IMR-90 (cell line): Measurements from ENCODE around the gene FGD3. TPM values are rescaled to one million over a fixed set of nuclear protein-coding genes. Genes with fewer than 3 reads are reported as not detected.

Source experiments
- ATAC-seq: fragments of 200-7000 bp; cut with Tn5 transposase; 2 replicates; pipeline ENCODE4 v1.9.1; 2020; ENCODE audit warnings: low read depth, mild to moderate bottlenecking, moderate library complexity
- BruUV-seq: library from RNA; stranded (reverse); fragments of 400-500 nt; replicated peaks from 2 replicates; lab custom pipeline; 2021; lab: Mats Ljungman, UMichigan
- CTCF ChIA-PET: fragments of 300-600 bp; formaldehyde crosslinking; extraction: SDS; loops from one replicate; lab custom pipeline; 2021; ENCODE audit warnings: antibody characterized with exemption; lab: Yijun Ruan, JAX
- POLR2A ChIA-PET: fragments of 300-600 bp; sonication (Branson Sonifier 250); formaldehyde crosslinking; loops from one replicate; lab custom pipeline; 2022; ENCODE audit warnings: antibody characterized with exemption; ENCODE audit not compliant: unreplicated experiment; lab: Charles Lee
- DNase-seq: peaks from one replicate; pipeline ENCODE4 v3.0.0; 2013
- H2AFZ ChIP-seq: replicated peaks from 2 replicates; pipeline ENCODE3; 2013; ENCODE audit warnings: low read length, mild to moderate bottlenecking; ENCODE audit not compliant: poor library complexity
- H2AK5ac ChIP-seq: 2 replicates; pipeline ENCODE4 v1.6.1; 2013; ENCODE audit warnings: low read depth, low read length, inconsistent platforms
- H2AK9ac ChIP-seq: replicated peaks from 2 replicates; pipeline ENCODE3; 2013; ENCODE audit warnings: mild to moderate bottlenecking, low read depth, low read length, moderate library complexity; ENCODE audit not compliant: poor library complexity
- H2BK120ac ChIP-seq: 2 replicates; pipeline ENCODE4 v1.6.1; 2013; ENCODE audit warnings: low read depth, low read length, inconsistent platforms
- H2BK15ac ChIP-seq: 3 replicates; pipeline ENCODE4 v1.6.1; 2013; ENCODE audit warnings: low read depth, low read length, inconsistent platforms
- H2BK20ac ChIP-seq: 2 replicates; pipeline ENCODE4 v1.6.1; 2013; ENCODE audit warnings: low read depth, mild to moderate bottlenecking, inconsistent platforms, low read length, moderate library complexity
- H2BK5ac ChIP-seq: 2 replicates; pipeline ENCODE4 v1.6.1; 2013; ENCODE audit warnings: mild to moderate bottlenecking, low read depth, low read length, inconsistent platforms; ENCODE audit not compliant: poor library complexity, severe bottlenecking
- H3K14ac ChIP-seq: replicated peaks from 2 replicates; pipeline ENCODE4 v1.6.1; 2013; ENCODE audit warnings: low read depth, low read length, inconsistent platforms
- H3K18ac ChIP-seq: 2 replicates; pipeline ENCODE4 v1.6.1; 2013; ENCODE audit warnings: low read depth, low read length, control low read depth
- H3K23ac ChIP-seq: 2 replicates; pipeline ENCODE4 v1.6.1; 2013; ENCODE audit warnings: low read depth, low read length, inconsistent platforms
- H3K27ac ChIP-seq: 2 replicates; pipeline ENCODE4 v1.5.1; 2013; ENCODE audit warnings: mild to moderate bottlenecking, control low read depth, low read length; ENCODE audit not compliant: insufficient read depth
- H3K27me3 ChIP-seq: 2 replicates; pipeline ENCODE4 v1.6.1; 2013; ENCODE audit warnings: low read length; ENCODE audit not compliant: control insufficient read depth, insufficient read depth
- H3K36me3 ChIP-seq: 2 replicates; pipeline ENCODE4 v1.6.1; 2013; ENCODE audit warnings: low read length, mixed read lengths; ENCODE audit not compliant: control insufficient read depth, insufficient read depth
- H3K4ac ChIP-seq: 2 replicates; pipeline ENCODE4 v1.6.1; 2013; ENCODE audit warnings: low read depth, low read length, inconsistent platforms
- H3K4me1 ChIP-seq: 2 replicates; pipeline ENCODE4 v1.6.1; 2013; ENCODE audit warnings: low read length, mixed read lengths; ENCODE audit not compliant: control insufficient read depth, insufficient read depth
- H3K4me2 ChIP-seq: 2 replicates; pipeline ENCODE4 v1.6.1; 2013; ENCODE audit warnings: low read depth, mild to moderate bottlenecking, control low read depth, low read length, moderate library complexity
- H3K4me3 ChIP-seq: 2 replicates; pipeline ENCODE4 v1.5.1; 2013; ENCODE audit warnings: low read depth, mild to moderate bottlenecking, control low read depth, low read length, moderate library complexity; ENCODE audit not compliant: insufficient read depth
- H3K56ac ChIP-seq: 2 replicates; pipeline ENCODE4 v1.6.1; 2013; ENCODE audit warnings: low read length, inconsistent platforms; ENCODE audit not compliant: insufficient read depth; ENCODE audit errors: extremely low read depth
- H3K79me1 ChIP-seq, 2 experiments: 2 replicates each; pipeline ENCODE4 v1.6.1; 2013; ENCODE audit warnings: low read length in 2 of 2, inconsistent platforms in 1 of 2, low read depth in 1 of 2
- H3K9ac ChIP-seq: 2 replicates; pipeline ENCODE4 v1.6.1; 2013; ENCODE audit warnings: low read depth, low read length, control low read depth
- H3K9me1 ChIP-seq: 2 replicates; pipeline ENCODE4 v1.6.1; 2013; ENCODE audit warnings: low read length, inconsistent platforms; ENCODE audit not compliant: insufficient read depth
- H3K9me3 ChIP-seq: 2 replicates; pipeline ENCODE4 v1.6.1; 2013; ENCODE audit warnings: low read length; ENCODE audit not compliant: control insufficient read depth, insufficient read depth
- H4K20me1 ChIP-seq: 2 replicates; pipeline ENCODE4 v1.6.1; 2013; ENCODE audit warnings: low read length, inconsistent platforms; ENCODE audit not compliant: insufficient read depth
- H4K5ac ChIP-seq: 2 replicates; pipeline ENCODE4 v1.6.1; 2013; ENCODE audit warnings: mild to moderate bottlenecking, low read depth, low read length, control low read depth
- H4K8ac ChIP-seq, 2 experiments: 2 replicates each; pipeline ENCODE4 v1.6.1; 2013; ENCODE audit warnings: low read depth in 2 of 2, low read length in 2 of 2, control low read depth in 1 of 2, inconsistent platforms in 1 of 2
- H4K91ac ChIP-seq: 2 replicates; pipeline ENCODE4 v1.6.1; 2013; ENCODE audit warnings: low read depth, low read length, inconsistent platforms; ENCODE audit not compliant: insufficient read depth
- BHLHE40 ChIP-seq: fragments of 150-350 bp; IDR thresholded peaks from 2 replicates; pipeline ENCODE4 v1.6.1; 2016; ENCODE audit warnings: mild to moderate bottlenecking, low read depth, low read length
- CEBPB ChIP-seq: IDR thresholded peaks from 2 replicates; pipeline ENCODE4 v1.6.1; 2012; ENCODE audit warnings: low read depth, low read length, improper control_type of control experiment
- CHD1 ChIP-seq: IDR thresholded peaks from 2 replicates; pipeline ENCODE4 v1.6.1; 2012; ENCODE audit warnings: low read depth, low read length, improper control_type of control experiment
- CTCF ChIP-seq: conservative IDR thresholded peaks from 2 replicates; pipeline ENCODE4 v1.5.1; 2012; ENCODE audit warnings: mild to moderate bottlenecking, low read depth, low read length, improper control_type of control experiment
- FOS ChIP-seq: fragments of 150-350 bp; IDR thresholded peaks from 2 replicates; pipeline ENCODE4 v1.6.1; 2016; ENCODE audit warnings: low read depth, low read length
- MAFK ChIP-seq: IDR thresholded peaks from 2 replicates; pipeline ENCODE4 v1.6.1; 2012; ENCODE audit warnings: low read depth, low read length, improper control_type of control experiment
- MAZ ChIP-seq: IDR thresholded peaks from 2 replicates; pipeline ENCODE4 v1.6.1; 2012; ENCODE audit warnings: low read depth, mild to moderate bottlenecking, low read length, improper control_type of control experiment, moderate library complexity, borderline replicate concordance
- MXI1 ChIP-seq: IDR thresholded peaks from 2 replicates; pipeline ENCODE4 v1.6.1; 2012; ENCODE audit warnings: low read depth, mild to moderate bottlenecking, low read length, moderate library complexity, borderline replicate concordance
- NFE2L2 ChIP-seq: fragments of 150-350 bp; IDR thresholded peaks from 2 replicates; pipeline ENCODE4 v1.6.1; 2016; ENCODE audit warnings: low read depth, mild to moderate bottlenecking, low read length
- POLR2A ChIP-seq: IDR thresholded peaks from 2 replicates; pipeline ENCODE4 v1.6.1; 2012; ENCODE audit warnings: mild to moderate bottlenecking, low read depth, low read length
- RAD21 ChIP-seq: IDR thresholded peaks from 2 replicates; pipeline ENCODE4 v1.6.1; 2012; ENCODE audit warnings: low read length, improper control_type of control experiment
- RCOR1 ChIP-seq: IDR thresholded peaks from 2 replicates; pipeline ENCODE4 v1.6.1; 2012; ENCODE audit warnings: mild to moderate bottlenecking, low read length, improper control_type of control experiment; ENCODE audit not compliant: insufficient replicate concordance
- USF2 ChIP-seq: fragments of 150-350 bp; IDR thresholded peaks from 2 replicates; pipeline ENCODE4 v1.6.1; 2017; ENCODE audit warnings: mild to moderate bottlenecking, antibody characterized with exemption, low read length, low read depth
- WGBS, 2 experiments: methylation state at CpG; one replicate each; pipeline versions ENCODE4 v1.1.5 to v1.1.7; 2013; ENCODE audit warnings: missing lambda C conversion rate in 2 of 2; ENCODE audit not compliant: insufficient read length in 1 of 2; ENCODE audit errors: extremely low coverage in 2 of 2; 5-methylcytosine and 5-hydroxymethylcytosine counted together
- dilution Hi-C: fragments of 300-500 bp; cut with HindIII; formaldehyde crosslinking; loops from one replicate; pipeline ENCODE4 v1.14.3; 2018; ENCODE audit warnings: low sequenced_read_pairs; ENCODE audit not compliant: unreplicated experiment
- in situ Hi-C: fragments of 300-500 bp; cut with MboI; formaldehyde crosslinking; loops from 3 replicates; pipeline ENCODE4 v1.14.3; 2019; ENCODE audit warnings: low sequenced_read_pairs, inconsistent platforms, mixed read lengths
- intact Hi-C: fragments of 100-400 bp; cut with micrococcal nuclease; formaldehyde crosslinking; loops from 2 replicates; pipeline ENCODE4 v1.10.0; 2022
- polyA plus RNA-seq, 3 experiments: library from polyadenylated mRNA; depleted of rRNA; stranded (reverse); fragments of >200 nt; gene quantifications; 2 replicates each; pipeline ENCODE4 v1.2.3, GENCODE V29; 2012; ENCODE audit warnings: low replicate concordance in 1 of 3
- total RNA-seq: library from RNA; depleted of rRNA; stranded (reverse); fragments of >200 nt; gene quantifications from 2 replicates; pipeline ENCODE4 v1.2.3, GENCODE V29; 2012

The FGD3 gene
- total and polyA plus RNA-seq, 2 of the 4 experiments (the other 2 are of a cell fraction), result not detected

- Histone ChIP-seq H3K56ac (no peak overlapping the region), H2AK5ac (no peak overlapping the region), H4K20me1 (no peaks in the 10 kb centered on the region), H3K4me3 (no peak overlapping the region), H4K8ac (no peak overlapping the region), H3K4me2 (no peak overlapping the region), H2AK9ac (no peak overlapping the region), H3K27ac (no peak overlapping the region), H3K9ac (no peak overlapping the region), H3K79me1 (no peaks in the 10 kb centered on the region), H3K18ac (no peak overlapping the region), H3K36me3 (no peaks in the 10 kb centered on the region), H3K23ac (no peak overlapping the region), H2AFZ (no peak overlapping the region), H3K4ac (no peak overlapping the region), H4K5ac (no peak overlapping the region), H2BK20ac (no peak overlapping the region), H3K14ac (no peak overlapping the region), H3K9me1 (no peaks in the 10 kb centered on the region), H3K27me3 (peaks cover 2% of the 10 kb centered on the region; the same call in 1 of the 2 replicates), H2BK5ac (no peak overlapping the region), H3K9me3 (no peaks in the 10 kb centered on the region), H3K4me1 (no peaks in the 10 kb centered on the region), H4K91ac (no peak overlapping the region), H2BK15ac (no peak overlapping the region), H2BK120ac (no peak overlapping the region)
- peak; percentile 80 for ATAC-seq
- peak; percentile 1 for DNase-seq
- BruUV-seq, result no TSS peak
- in situ Hi-C loops, result no loop called here
- CTCF ChIA-PET, result interaction anchor here (0.6 kb wide), 1 partner anchor 42 kb away, joined by 3 read pairs; no protein-coding TSS in a partner anchor
- TF ChIP-seq CTCF, result no peak
- TF ChIP-seq RAD21, result no peak
- TF ChIP-seq USF2, result no peak
- TF ChIP-seq MAFK, result no peak
- TF ChIP-seq RCOR1, result no peak
- no peak for TF ChIP-seq MXI1
- no peak for TF ChIP-seq CHD1
- no peak for TF ChIP-seq CEBPB
- no peak for TF ChIP-seq POLR2A
- no peak for TF ChIP-seq NFE2L2
- no peak for TF ChIP-seq BHLHE40
- TF ChIP-seq FOS, result no peak
- TF ChIP-seq MAZ, result no peak
- 51% methylated on average over 4 of the region's 11 CpGs; no CpG with 5 or more reads in 1 of the 2 experiments for WGBS, 2 experiments
- intact Hi-C loops, result no loop called here
- dilution Hi-C loops, result no loop called here
- POLR2A ChIA-PET, result no interaction called here
These were observed 35.5 kb upstream of the FGD3 start for GRCh38 chr9:92911511-92912475.
